DOHH2 (cell line): ENCODE data around the gene SOWAHA.

Experiments
- H3F3A ChIP-seq: fragments of 200-600 bp; sonication (generic), shearing (Covaris generic); 2 replicates; pipeline ENCODE4 v1.6.0; 2016; ENCODE audit warnings: antibody characterized with exemption, mild to moderate bottlenecking; ENCODE audit not compliant: control insufficient read depth, insufficient read depth
- H3K27ac ChIP-seq: fragments of 200-600 bp; sonication (generic); 2 replicates; pipeline ENCODE4 v1.5.1; 2014; ENCODE audit warnings: low read depth, mild to moderate bottlenecking, low read length, moderate library complexity
- H3K27me3 ChIP-seq: fragments of 200-600 bp; sonication (generic); 2 replicates; pipeline ENCODE4 v1.6.1; 2014; ENCODE audit warnings: mild to moderate bottlenecking, low read length, mixed read lengths; ENCODE audit not compliant: control insufficient read depth
- H3K36me3 ChIP-seq: fragments of 200-600 bp; sonication (generic); 2 replicates; pipeline ENCODE4 v1.6.1; 2014; ENCODE audit warnings: mild to moderate bottlenecking, low read length, moderate library complexity, mixed read lengths; ENCODE audit not compliant: control insufficient read depth
- H3K4me1 ChIP-seq: fragments of 200-600 bp; sonication (generic); 2 replicates; pipeline ENCODE4 v1.6.1; 2014; ENCODE audit warnings: mild to moderate bottlenecking, low read length, mixed read lengths; ENCODE audit not compliant: control insufficient read depth
- H3K4me2 ChIP-seq: fragments of 200-600 bp; sonication (generic); 2 replicates; pipeline ENCODE4 v1.6.0; 2014; ENCODE audit warnings: mild to moderate bottlenecking, low read length, moderate library complexity
- H3K4me3 ChIP-seq: fragments of 200-600 bp; sonication (generic); 2 replicates; pipeline ENCODE4 v1.5.1; 2014; ENCODE audit warnings: mild to moderate bottlenecking, low read length, mixed read lengths
- H3K79me2 ChIP-seq: fragments of 200-600 bp; sonication (generic); 2 replicates; pipeline ENCODE4 v1.6.1; 2014; ENCODE audit warnings: mild to moderate bottlenecking, low read length, mixed read lengths; ENCODE audit not compliant: control insufficient read depth
- H3K9me2 ChIP-seq: fragments of 200-600 bp; sonication (generic); replicated peaks from 2 replicates; pipeline ENCODE4 v1.6.1; 2014; ENCODE audit warnings: mild to moderate bottlenecking, low read length, mixed read lengths; ENCODE audit not compliant: control insufficient read depth
- H3K9me3 ChIP-seq: fragments of 200-600 bp; sonication (generic); 2 replicates; pipeline ENCODE4 v1.6.1; 2014; ENCODE audit warnings: antibody characterized with exemption, low read length, mixed read lengths; ENCODE audit not compliant: control insufficient read depth, insufficient read depth
- H4K20me1 ChIP-seq: fragments of 200-600 bp; sonication (generic); 2 replicates; pipeline ENCODE4 v1.6.0; 2014; ENCODE audit warnings: low read depth, mild to moderate bottlenecking, antibody characterized with exemption, low read length, moderate library complexity; ENCODE audit not compliant: control insufficient read depth, insufficient read depth
- EZH2phosphoT487 ChIP-seq: fragments of 200-600 bp; sonication (generic); IDR thresholded peaks from 2 replicates; pipeline ENCODE4 v1.6.1; 2017; ENCODE audit warnings: borderline replicate concordance, mild to moderate bottlenecking, antibody characterized with exemption, low read length, moderate library complexity, mixed read lengths
- TF ChIP-seq, protein P1 (sequence below): fragments of 200-600 bp; sonication (generic); IDR thresholded peaks from one replicate; pipeline ENCODE4 v1.5.1; 2014; ENCODE audit warnings: antibody characterized with exemption, mild to moderate bottlenecking, low read depth, low read length; ENCODE audit not compliant: poor library complexity, severe bottlenecking

The SOWAHA gene

DNA sequence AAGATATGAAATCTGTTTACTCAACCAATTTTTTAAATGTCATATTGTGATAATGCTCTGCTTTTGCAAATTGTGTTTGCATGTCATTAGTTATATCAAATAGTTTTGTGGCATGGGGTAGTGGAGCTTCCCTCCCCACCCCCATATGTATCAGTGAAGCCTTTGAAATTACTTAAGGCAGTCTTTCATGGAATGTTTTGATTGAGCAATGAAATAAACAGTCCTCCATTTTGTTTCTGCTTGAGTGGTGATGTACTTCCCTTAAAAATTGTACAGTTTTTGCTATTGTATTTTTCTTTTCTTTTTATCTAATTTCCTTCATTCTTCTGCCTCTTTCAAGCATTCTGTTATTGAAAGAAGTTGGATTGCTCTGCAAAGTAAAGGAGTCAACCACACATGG, 3.5 kb downstream of the SOWAHA start:
- Histone ChIP-seq H3K27me3 (peaks cover 21% of the 10 kb centered on the region), H3K4me3 (no peak overlapping the region), H4K20me1 (no peaks in the 10 kb centered on the region), H3F3A (peaks cover 5% of the 10 kb centered on the region; the same call in 1 of the 2 replicates), H3K9me3 (no peaks in the 10 kb centered on the region), H3K9me2 (no peaks in the 10 kb centered on the region), H3K27ac (no peak overlapping the region), H3K36me3 (no peaks in the 10 kb centered on the region), H3K79me2 (no peaks in the 10 kb centered on the region), H3K4me2 (no peak overlapping the region), H3K4me1 (peaks cover 3% of the 10 kb centered on the region; the same call in 1 of the 2 replicates)
- TF ChIP-seq, protein P1, sequence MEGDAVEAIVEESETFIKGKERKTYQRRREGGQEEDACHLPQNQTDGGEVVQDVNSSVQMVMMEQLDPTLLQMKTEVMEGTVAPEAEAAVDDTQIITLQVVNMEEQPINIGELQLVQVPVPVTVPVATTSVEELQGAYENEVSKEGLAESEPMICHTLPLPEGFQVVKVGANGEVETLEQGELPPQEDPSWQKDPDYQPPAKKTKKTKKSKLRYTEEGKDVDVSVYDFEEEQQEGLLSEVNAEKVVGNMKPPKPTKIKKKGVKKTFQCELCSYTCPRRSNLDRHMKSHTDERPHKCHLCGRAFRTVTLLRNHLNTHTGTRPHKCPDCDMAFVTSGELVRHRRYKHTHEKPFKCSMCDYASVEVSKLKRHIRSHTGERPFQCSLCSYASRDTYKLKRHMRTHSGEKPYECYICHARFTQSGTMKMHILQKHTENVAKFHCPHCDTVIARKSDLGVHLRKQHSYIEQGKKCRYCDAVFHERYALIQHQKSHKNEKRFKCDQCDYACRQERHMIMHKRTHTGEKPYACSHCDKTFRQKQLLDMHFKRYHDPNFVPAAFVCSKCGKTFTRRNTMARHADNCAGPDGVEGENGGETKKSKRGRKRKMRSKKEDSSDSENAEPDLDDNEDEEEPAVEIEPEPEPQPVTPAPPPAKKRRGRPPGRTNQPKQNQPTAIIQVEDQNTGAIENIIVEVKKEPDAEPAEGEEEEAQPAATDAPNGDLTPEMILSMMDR: no peak
- no peak for TF ChIP-seq EZH2phosphoT487

DNA sequence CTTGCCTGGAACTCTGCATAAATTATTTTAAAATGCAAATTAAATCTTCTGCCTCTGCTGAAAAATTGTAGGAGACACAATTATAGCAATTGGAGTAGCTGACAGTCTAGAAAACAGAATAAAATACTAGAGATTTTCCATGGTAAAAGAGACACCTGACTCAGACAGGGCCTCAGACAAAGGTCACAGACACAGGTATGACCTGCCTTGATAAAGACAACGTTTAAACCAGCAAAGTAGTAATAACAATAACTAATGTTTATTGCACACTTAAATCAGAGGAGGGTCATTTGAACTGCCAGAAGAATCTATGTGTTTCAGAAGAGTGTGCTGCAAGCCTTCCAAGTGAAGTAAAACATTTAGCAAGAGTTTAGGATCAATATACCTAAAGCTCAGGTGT, 3.9 kb downstream of the SOWAHA start:
- H3K27ac ChIP-seq: no peak overlapping the region
- H3K4me1 ChIP-seq: peaks cover 3% of the 10 kb centered on the region; the same call in 1 of the 2 replicates
- no peak overlapping the region for H3K4me3 ChIP-seq
- H3K9me3 ChIP-seq: no peaks in the 10 kb centered on the region
- peaks cover 16% of the 10 kb centered on the region for H3K27me3 ChIP-seq
- H4K20me1 ChIP-seq: no peaks in the 10 kb centered on the region
- H3K36me3 ChIP-seq: no peaks in the 10 kb centered on the region
- no peak overlapping the region for H3K4me2 ChIP-seq
- TF ChIP-seq EZH2phosphoT487: no peak
- no peaks in the 10 kb centered on the region for H3K79me2 ChIP-seq
- H3F3A ChIP-seq: peaks cover 5% of the 10 kb centered on the region; the same call in 1 of the 2 replicates
- H3K9me2 ChIP-seq: no peaks in the 10 kb centered on the region

DNA sequence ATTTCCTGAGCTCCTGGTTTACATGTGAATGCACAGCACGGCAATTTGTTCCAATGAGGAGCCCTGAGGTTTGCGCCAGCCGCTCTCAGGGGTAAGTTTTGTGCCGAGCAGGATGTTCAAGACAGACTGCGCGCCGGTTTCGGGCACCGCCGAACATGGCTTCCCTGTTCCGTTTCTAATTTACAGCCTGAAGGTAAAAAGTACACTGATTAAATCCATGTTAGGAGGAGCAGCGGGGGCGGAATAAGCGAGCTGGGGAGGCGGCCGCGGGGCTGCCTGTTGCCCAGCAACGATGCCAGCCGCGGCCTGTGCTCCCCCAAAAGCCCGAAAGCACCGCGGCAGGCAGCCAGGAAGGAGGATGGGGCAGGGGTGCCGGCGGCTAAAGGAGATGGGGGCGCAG, 6.4 kb downstream of the SOWAHA start:
- no peak overlapping the region for H3K4me2 ChIP-seq
- H3K4me1 ChIP-seq: peaks cover 3% of the 10 kb centered on the region; the same call in 1 of the 2 replicates
- H3F3A ChIP-seq: peaks cover 5% of the 10 kb centered on the region; the same call in 1 of the 2 replicates
- no peak overlapping the region for H3K4me3 ChIP-seq
- no peak overlapping the region for H3K27ac ChIP-seq
- H3K9me3 ChIP-seq: no peaks in the 10 kb centered on the region
- no peaks in the 10 kb centered on the region for H3K9me2 ChIP-seq
- H4K20me1 ChIP-seq: no peaks in the 10 kb centered on the region
- no peaks in the 10 kb centered on the region for H3K79me2 ChIP-seq
- no peaks in the 10 kb centered on the region for H3K36me3 ChIP-seq
- peaks cover 19% of the 10 kb centered on the region for H3K27me3 ChIP-seq
- TF ChIP-seq EZH2phosphoT487: no peak
- TF ChIP-seq, protein P1: no peak

DNA sequence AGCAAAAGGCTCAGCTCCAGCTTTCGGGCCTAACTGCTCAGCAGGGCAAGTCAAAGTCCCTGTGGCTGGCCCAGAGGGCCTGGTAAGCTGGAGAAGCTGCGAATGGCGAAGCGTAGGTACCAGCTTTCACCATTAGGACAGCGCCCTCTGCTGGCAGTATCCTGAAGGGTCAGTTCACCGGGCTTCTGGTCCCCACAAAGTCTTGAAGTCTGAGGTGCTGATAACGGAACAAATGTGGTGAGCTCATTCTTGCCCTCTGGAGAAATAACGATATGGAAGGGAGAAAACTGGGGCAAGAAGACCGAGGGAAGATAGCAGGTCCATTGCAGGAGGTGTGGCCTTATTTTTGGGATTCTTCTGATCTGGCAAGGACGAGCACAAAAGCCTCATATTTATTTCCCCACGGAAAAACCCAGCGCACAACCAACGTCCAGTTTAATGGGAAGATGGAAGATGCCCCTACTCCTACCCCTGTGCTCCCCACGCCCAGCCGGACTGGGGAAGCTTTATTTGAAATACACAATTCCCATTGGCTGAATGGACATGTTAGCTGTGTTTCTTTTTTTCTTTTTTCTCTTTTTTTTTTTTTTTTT, 7.2 kb downstream of the SOWAHA start:
- Histone ChIP-seq H3K4me2 (no peak overlapping the region), H3K9me2 (no peaks in the 10 kb centered on the region), H3K27ac (no peak overlapping the region), H3K9me3 (no peaks in the 10 kb centered on the region), H3F3A (peaks cover 5% of the 10 kb centered on the region; the same call in 1 of the 2 replicates), H4K20me1 (no peaks in the 10 kb centered on the region), H3K79me2 (no peaks in the 10 kb centered on the region), H3K4me1 (peaks cover 3% of the 10 kb centered on the region; the same call in 1 of the 2 replicates), H3K27me3 (peaks cover 27% of the 10 kb centered on the region), H3K4me3 (no peak overlapping the region), H3K36me3 (no peaks in the 10 kb centered on the region)
- TF ChIP-seq EZH2phosphoT487: no peak
- TF ChIP-seq, protein P1: peak; percentile 91
